GM19452 (cell line): ENCODE results near the gene TMC6.
"Not testable (repeated sequence)": the region's sequence is repeated elsewhere in the genome, so short reads cannot be mapped to it uniquely, and the experiment has no call there.

Experiments
- ATAC-seq: cut with Tn5 transposase; IDR thresholded peaks from one replicate; pipeline ENCODE4 v1.9.1; 2021; ENCODE audit not compliant: unreplicated experiment

Gene TMC6

DNA sequence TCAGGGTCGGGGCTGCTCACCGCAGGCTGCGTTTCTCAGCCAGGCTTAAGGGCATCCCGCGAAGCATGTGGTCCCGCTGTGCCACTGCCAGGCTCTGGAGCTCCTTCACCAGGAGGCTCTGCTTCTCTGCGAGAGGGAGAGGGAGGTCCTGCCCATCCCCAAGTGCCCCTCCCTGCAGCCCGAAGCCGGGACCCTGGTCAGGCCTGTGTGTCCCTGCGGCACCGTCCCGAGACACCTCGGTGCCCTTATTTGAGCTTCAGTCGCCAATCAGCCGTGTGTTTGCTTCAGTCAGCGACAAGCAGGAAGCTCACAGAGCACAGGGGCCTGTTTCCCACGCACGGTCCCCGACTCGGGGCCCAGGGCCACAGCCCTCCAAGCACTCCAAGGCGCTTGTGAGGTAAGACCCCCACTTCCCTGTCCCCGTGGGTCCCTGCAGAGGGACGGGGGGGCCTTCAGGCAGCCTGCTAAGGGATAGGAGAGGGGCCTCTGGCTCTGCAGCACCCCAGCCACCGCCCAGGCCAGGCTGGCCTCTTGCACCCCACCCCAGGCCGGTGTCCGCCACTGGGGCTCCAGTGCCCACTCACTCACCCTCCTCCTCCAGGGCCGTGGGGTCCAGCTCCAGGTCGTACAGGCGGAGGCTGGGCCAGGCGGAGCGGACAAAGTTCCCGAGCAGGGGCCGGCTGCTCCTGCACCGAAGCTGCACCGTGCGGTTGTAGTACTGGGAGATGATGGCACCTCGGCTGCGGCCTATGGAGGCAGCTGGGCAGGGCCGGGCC lies 3.2 kb downstream of the TMC6 start:
- ATAC-seq: no peak

DNA sequence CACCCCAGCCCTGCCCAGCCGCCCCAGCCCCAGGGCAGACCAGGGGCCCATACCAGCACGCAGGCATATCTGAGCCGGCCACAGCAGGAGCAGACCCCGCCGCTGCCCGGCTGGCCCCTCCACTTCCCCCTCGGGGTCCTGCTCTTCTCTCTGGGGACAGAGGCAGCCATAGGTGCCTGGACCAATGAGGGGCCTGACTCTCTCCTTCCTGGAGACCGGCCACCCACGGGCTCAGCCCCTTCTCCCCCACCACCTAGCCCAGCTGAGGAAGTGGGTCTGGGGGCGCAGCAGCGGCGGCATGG lies 3.8 kb downstream of the TMC6 start:
- no peak for ATAC-seq

GRCh38 chr17:78124081-78124835 lies 4.3 kb downstream of the TMC6 start:
- no peak for ATAC-seq

GRCh38 chr17:78123258-78123929 lies 5.2 kb downstream of the TMC6 start:
- no peak for ATAC-seq

- ATAC-seq: no peak
Measured at GRCh38 chr17:78122931-78123249, 5.7 kb downstream of the TMC6 start.

- ATAC-seq: no peak
Measured at GRCh38 chr17:78122216-78122930, 6.2 kb downstream of the TMC6 start.

DNA sequence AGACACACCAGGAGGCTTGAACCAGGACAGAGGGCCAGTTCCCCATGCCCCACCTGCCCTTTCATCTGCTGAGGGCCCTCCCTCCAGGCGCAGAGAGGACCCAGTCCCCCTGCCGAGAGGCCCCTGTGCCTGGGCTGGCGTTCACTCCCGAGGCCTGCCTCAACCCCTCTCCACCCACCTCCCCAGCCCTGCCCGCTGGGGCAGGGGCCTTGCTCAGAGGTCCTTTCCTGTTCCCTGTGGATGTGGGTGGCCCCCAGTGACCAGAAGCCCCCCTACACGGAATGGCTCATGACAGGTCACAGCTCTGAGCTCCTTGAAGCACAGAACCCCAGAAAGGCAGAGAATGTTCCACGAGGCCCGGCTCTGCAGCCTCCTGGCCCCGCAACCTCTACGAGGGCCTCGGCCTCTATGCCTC lies 6.7 kb downstream of the TMC6 start:
- ATAC-seq: no peak

DNA sequence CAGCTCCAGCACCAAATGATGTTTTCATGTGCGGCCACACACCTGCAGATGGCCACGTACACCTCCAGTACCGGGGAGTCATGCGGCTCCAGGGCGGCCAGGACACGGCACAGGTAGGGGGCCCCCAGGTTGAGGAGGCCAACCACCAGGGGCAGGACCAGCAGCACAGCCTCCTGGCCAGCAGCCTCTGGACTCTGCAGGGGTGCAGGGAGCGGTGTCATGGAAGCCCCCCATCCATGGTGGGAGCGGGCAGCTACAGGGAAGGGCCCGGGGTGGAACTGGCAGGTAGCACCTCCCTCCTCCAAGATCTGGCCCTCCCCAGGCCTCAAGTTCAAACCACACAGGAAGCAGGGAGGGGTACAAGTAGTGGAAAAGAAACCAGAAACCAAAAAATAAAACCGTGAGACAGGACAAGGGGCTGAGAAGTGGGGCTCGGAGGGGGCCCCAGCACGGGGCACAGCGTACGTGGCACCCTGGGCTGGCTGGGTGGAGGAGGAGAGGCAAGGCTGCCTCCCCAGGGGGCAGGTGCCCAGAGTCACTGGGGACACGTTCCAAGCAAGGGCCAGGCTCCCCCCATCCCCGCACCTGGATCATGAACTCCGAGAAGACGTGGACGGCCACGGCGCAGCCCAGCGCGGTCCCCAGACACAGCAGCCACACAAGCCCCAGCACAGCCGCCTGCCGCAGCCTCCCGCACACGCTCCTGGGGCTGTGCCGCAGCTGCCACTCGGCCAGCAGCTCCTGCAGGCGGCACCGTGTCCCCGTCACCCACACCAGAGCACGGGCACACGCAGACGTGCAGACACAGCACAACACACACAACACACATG lies 7.4 kb downstream of the TMC6 start:
- ATAC-seq: no peak

GRCh38 chr17:78120537-78120936 lies 8.0 kb downstream of the TMC6 start:
- no peak for ATAC-seq

DNA sequence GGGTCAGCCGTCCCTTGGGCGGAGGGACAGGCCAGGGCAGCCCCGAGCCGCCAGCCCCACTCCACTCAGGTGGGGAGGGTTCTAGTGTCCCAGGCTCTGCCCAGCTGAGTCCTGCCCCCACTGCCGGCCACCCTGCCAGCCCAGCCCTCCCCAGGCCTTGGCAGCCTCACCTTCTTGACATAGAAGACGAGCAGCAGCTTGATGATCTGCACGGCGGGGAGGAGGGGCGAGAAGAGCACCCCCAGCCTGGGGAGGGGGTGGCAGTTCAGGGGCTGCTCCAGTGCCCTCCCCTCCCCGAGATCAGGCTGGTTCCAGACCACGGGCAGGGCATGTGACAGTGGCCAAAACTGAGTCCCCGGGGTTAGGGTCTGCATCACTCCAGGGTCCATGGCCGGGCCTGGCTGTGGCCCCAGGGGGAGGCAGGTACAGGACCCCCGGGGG lies 9.7 kb downstream of the TMC6 start:
- ATAC-seq: no peak

DNA sequence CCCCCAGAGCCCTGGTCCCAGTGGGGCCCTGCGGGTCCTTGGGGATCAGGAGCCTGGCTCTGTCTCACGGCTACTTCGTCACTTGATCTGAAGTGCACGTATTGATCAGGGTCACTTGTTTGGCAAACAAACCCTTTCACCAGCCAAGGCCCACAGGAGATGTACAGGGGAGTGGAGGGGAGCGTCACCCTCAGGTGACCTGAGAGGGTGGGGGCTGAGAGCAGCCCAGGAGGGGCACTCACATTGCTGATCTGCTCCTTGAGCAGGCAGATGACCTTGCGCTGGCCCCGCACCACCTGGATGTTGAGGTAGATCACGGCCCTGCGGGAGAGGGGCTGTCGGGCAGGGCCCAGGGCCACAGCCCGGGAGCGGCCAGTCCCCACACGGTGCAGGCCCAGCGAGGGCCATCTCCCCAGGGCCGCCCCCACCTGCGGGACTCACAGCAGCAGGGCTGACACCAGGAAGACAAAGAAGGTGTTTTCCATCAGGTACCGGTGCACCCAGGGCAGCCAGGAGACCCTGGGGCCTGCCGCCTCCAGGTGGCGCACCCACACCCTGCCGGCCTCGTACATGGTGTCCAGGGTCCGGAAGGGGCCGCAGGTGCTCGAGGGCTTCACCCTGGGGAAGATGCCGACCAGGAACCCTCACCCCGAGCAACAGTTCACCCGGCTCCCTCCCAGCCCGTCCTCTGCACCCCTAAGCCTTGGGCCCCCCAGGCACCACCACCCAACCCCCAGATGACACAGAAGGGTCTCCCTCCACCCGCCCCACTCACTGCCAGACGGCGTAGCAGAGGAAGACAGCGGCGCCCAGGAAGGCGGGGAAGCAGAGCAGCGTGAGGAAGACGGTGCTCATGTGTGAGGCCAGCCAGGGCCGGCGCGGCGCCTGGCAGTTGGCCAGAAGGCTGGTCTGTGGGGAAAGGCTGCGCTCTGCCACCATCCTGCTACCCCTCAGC lies 11.3 kb downstream of the TMC6 start:
- no peak for ATAC-seq

- no peak for ATAC-seq
Measured at GRCh38 chr17:78116411-78116810, 12.1 kb downstream of the TMC6 start.

GRCh38 chr17:78115803-78116202 lies 12.8 kb downstream of the TMC6 start:
- ATAC-seq: not testable (repeated sequence)

- ATAC-seq: no peak
Measured at GRCh38 chr17:78114831-78115723, 13.5 kb downstream of the TMC6 start.

DNA sequence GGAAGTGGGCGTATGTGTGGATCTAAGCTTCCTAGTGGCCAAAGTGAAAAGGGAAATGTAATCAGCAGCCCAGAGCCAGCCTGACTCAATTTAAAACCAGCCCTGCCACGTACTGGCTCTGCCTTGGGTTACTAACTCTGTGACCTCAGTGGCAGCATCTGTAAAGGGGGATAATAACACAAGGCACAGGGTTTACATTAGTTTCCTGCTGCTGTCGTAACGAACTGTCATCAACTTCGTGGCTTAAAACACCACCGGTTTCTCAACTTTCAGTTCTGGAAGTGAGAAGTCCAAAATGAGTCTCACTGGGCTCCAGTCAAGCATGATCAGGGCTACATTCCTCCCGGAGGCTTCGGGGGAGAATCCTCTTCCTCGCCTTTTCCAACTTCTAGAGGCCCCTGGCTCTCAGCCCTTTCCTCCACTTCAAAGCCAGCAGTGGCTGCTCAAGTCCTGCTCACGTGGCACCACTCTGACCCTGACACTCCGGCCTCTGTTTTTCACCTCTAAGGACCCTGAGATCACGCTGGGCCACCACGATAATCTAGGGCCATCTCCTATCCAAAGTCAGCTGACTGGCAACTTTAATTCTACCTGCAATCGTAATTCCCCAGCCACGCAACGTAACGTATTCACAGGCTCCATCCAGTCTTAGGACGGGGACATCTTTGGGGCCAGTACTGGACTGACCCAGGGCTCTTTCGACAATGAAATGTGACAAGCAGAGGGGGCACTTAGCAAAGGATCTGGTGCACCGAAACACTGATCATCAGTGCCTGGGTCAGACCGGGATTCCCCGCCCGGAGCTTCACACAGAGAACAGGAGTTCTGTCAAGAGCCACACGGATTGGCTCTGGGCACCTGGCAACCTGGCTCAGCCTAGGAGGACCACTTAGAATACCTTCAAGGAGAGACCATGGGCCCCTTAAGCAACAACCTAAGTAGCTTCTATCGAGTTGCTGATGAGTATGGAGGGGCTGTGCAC lies 14.5 kb downstream of the TMC6 start:
- no peak for ATAC-seq

- ATAC-seq: no peak
Measured at GRCh38 chr17:78112518-78113471, 15.8 kb downstream of the TMC6 start.
